ENCODE data around the gene ACVR2A.

ACVR2A gene

DNA sequence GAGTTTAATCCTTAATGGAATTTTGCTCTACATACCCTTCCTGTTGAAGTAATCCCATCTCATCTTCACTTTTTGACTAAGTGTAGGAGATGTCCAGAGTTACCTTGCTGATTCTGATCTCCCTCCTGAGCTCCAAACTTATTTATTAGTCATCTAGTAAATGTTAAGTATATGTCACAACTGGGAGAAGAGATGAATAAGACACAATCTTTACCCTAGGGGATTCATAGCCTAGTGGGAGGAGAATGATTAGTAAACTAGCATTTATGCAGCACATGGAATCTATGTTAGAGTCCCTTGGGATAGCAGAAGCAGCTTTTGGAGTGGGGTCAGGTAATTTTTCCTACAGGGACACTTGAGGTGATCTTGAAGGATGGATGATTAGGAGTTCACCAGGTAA, 20.7 kb downstream of the ACVR2A start:
- no peak overlapping the region for H3K4me3 ChIP-seq (replicated peaks; ENCODE audit: low read depth, low read length)
- no peak for DNase-seq (ENCODE audit: extremely low read depth, low read depth)

DNA sequence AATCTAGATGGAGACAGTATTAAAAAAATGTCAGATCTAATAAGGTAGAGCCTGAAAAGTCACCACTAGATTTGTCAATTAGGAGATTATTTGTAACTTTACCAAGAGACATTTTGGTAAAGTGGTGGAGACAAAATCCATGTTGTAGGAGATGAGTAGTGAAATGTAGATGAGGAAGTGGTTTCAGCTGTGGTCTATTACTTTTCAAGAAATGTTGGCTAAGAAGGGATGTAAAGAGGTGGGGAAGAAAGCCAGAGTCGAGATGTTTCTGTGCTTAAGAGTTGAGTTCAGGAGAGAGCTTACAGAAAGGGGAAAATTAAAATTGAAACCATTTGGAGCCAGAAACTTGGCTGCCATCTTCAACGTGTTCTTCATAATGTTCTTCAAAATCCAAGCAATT, 22.2 kb downstream of the ACVR2A start:
- TF ChIP-seq, protein P1, sequence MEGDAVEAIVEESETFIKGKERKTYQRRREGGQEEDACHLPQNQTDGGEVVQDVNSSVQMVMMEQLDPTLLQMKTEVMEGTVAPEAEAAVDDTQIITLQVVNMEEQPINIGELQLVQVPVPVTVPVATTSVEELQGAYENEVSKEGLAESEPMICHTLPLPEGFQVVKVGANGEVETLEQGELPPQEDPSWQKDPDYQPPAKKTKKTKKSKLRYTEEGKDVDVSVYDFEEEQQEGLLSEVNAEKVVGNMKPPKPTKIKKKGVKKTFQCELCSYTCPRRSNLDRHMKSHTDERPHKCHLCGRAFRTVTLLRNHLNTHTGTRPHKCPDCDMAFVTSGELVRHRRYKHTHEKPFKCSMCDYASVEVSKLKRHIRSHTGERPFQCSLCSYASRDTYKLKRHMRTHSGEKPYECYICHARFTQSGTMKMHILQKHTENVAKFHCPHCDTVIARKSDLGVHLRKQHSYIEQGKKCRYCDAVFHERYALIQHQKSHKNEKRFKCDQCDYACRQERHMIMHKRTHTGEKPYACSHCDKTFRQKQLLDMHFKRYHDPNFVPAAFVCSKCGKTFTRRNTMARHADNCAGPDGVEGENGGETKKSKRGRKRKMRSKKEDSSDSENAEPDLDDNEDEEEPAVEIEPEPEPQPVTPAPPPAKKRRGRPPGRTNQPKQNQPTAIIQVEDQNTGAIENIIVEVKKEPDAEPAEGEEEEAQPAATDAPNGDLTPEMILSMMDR (IDR thresholded peaks at IDR 0.05; ENCODE audit: low read depth, low read length, missing control alignments): no peak
- no peak for DNase-seq (ENCODE audit: extremely low read depth, low read depth)
- H3K4me3 ChIP-seq (replicated peaks; ENCODE audit: low read depth, low read length): no peak overlapping the region

More for the DNA sequence above, 20.7 kb downstream of the ACVR2A start:
- TF ChIP-seq, protein P1 (IDR thresholded peaks at IDR 0.05; ENCODE audit: low read depth, low read length, missing control alignments): no peak

DNA sequence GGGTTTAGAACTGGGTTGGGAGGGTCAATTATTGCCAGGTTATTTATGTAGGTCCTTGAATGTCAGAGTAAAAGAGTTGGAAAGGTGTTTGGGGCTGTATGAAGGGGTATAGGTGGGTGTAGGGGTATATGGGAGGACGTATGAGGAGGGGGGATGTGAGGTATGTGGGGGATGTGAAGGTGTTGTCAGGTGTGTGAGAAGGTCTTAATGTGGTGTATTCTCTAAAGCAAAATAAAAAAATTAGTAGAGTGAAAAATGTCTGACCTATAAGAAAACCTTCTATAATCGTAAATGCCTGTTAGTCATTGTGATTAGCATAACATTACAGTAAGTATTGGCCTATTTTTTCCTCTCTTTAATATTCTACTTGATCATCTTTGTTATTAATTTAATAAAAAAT, 25.1 kb downstream of the ACVR2A start:
- no peak overlapping the region for H3K4me3 ChIP-seq (replicated peaks; ENCODE audit: low read depth, low read length)
- DNase-seq (ENCODE audit: extremely low read depth, low read depth): no peak

DNA sequence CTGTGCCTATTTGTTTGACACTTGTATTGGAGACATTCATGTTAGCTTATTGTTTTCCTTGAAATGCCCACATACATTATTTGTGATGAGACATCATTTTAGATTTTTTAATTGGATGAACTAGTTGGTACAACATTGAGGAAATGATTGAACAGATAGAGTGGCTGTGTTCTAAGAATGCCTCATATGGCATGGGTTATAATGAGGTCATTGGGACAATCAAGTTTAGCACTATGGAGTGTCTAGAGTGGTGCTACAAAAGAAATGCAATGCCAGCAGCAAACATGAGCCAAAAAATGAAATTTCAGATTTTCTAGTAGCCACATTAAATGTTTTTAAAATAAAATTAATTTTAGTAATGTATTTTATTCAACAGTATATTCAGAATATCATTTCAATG, 28.1 kb downstream of the ACVR2A start:
- TF ChIP-seq, protein P1 (IDR thresholded peaks at IDR 0.05; ENCODE audit: low read depth, low read length, missing control alignments): no peak
- no peak for DNase-seq (ENCODE audit: extremely low read depth, low read depth)
- H3K4me3 ChIP-seq (replicated peaks; ENCODE audit: low read depth, low read length): no peak overlapping the region

More for the DNA sequence above, 25.1 kb downstream of the ACVR2A start:
- TF ChIP-seq, protein P1 (IDR thresholded peaks at IDR 0.05; ENCODE audit: low read depth, low read length, missing control alignments): no peak

- TF ChIP-seq, protein P1 (IDR thresholded peaks at IDR 0.05; ENCODE audit: low read depth, low read length, missing control alignments): no peak
- DNase-seq (ENCODE audit: extremely low read depth, low read depth): no peak
- no peak overlapping the region for H3K4me3 ChIP-seq (replicated peaks; ENCODE audit: low read depth, low read length)
Measured at GRCh38 chr2:147873859-147874483, 29.1 kb downstream of the ACVR2A start.

- no peak for DNase-seq (ENCODE audit: extremely low read depth, low read depth)
- TF ChIP-seq, protein P1 (IDR thresholded peaks at IDR 0.05; ENCODE audit: low read depth, low read length, missing control alignments): no peak
- no peak overlapping the region for H3K4me3 ChIP-seq (replicated peaks; ENCODE audit: low read depth, low read length)
Measured at GRCh38 chr2:147879846-147880245, 35.0 kb downstream of the ACVR2A start.

DNA sequence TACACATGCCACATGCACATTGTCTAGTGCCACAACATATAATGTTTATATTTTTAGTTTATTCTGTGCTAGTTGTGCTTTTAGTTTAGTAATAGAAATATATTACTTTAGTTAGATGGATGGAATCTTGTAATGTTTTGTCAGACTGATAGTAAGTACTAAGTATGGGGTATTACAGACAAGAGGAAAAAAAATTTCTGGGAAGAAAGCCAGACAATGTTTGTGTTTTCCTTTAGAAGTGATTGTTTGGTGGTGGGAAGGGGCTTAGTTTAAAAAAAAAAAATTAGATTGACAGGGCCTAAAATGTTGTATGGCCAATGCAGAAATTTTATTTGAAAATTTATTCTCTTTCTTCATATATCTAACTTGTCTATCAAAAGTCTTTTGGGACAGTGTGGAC, 37.8 kb downstream of the ACVR2A start:
- H3K4me3 ChIP-seq (replicated peaks; ENCODE audit: low read depth, low read length): no peak overlapping the region
- TF ChIP-seq, protein P1 (IDR thresholded peaks at IDR 0.05; ENCODE audit: low read depth, low read length, missing control alignments): no peak
- DNase-seq (ENCODE audit: extremely low read depth, low read depth): no peak
